IPS-15b (cell line): ENCODE results near the gene MBNL1.
"Not testable (repeated sequence)": the region's sequence is repeated elsewhere in the genome, so short reads cannot be mapped to it uniquely, and the experiment has no call there.

Experiments
- H3K27me3 ChIP-seq: one replicate; pipeline ENCODE4 v1.6.1; 2013; ENCODE audit warnings: low read length; ENCODE audit not compliant: control insufficient read depth, insufficient read depth
- H3K36me3 ChIP-seq: one replicate; pipeline ENCODE4 v1.6.1; 2013; ENCODE audit warnings: low read length; ENCODE audit not compliant: control insufficient read depth, insufficient read depth
- H3K4me1 ChIP-seq: one replicate; pipeline ENCODE4 v1.6.1; 2013; ENCODE audit warnings: mild to moderate bottlenecking, low read length; ENCODE audit not compliant: control insufficient read depth, insufficient read depth
- H3K4me3 ChIP-seq: one replicate; pipeline ENCODE4 v1.5.1; 2013; ENCODE audit warnings: low read depth, low read length
- H3K9ac ChIP-seq: one replicate; pipeline ENCODE4 v1.6.1; 2013; ENCODE audit warnings: low read depth, mild to moderate bottlenecking, low read length
- H3K9me3 ChIP-seq: one replicate; pipeline ENCODE4 v1.6.1; 2013; ENCODE audit warnings: mild to moderate bottlenecking, low read length; ENCODE audit not compliant: control insufficient read depth, insufficient read depth

Gene MBNL1

DNA sequence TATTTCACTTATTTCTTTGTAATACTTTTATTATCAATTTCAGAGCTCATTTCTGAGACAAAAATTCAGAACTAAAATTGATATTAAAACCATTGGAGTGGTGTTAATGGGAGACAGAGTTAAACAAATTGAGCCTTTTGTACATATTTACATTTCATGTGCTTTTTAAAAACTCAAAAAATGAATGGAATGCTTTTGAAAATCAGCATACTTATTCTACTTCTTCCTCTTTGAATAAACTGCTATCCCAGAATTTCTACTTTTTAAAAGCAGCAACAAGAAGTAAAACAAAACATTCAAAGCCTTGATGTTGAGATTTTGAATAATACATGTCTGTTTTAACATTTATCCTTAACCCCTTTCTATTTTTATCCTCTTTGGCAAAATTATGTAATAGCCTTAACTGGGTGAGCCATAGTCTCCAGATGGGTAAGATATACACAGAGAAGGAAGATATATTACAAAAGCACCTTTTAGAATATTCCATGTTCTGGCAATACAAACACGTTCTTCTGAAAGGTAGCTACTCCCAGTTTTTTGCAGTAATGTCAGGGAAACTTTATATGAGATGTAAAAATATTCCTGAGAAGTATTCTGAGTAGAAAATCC, 123.6 kb downstream of the MBNL1 start:
- Histone ChIP-seq H3K4me1 (peaks cover 12% of the 10 kb centered on the region), H3K9me3 (no peaks in the 10 kb centered on the region), H3K36me3 (no peaks in the 10 kb centered on the region), H3K9ac (no peak overlapping the region), H3K27me3 (no peaks in the 10 kb centered on the region), H3K4me3 (no peak overlapping the region)

DNA sequence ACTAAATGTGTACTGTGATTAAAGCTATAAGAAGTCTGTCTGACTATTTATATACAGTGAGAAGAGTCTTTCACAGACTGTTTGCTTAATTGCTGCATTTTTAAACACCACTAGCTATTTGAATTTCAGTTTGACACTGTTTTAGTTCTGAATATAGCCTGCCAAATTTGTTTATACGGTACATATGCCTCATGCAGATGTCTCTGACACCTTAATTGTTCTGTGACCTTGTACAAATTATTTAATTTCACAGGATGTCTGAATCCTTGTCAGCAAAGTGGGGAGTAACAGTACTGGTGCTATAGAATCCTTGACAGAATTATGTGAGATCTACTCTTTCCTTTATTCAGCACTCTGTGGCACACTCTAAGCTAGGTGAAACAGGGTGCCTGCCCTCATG, 125.5 kb downstream of the MBNL1 start:
- Histone ChIP-seq H3K36me3 (no peaks in the 10 kb centered on the region), H3K4me1 (peaks cover 12% of the 10 kb centered on the region)

DNA sequence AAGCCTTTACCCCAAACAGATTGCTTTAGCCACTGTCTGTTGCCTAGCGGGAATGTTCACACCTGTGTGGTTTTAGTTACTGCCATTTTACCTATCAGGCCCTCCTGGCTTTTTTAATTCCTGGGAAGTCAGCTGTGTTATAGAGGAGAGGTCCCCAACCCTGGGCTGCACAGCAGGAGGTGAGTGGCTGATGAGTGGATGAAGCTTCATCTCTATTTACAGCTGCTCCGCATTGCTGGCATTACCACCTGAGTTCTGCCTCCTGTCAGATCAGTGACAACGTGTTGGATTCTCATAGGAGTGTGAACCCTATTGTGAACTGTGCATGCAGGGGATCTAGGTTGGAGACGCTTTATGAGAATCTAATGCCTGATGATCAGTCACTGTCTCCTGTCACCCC, 127.0 kb downstream of the MBNL1 start:
- Histone ChIP-seq H3K36me3 (no peaks in the 10 kb centered on the region), H3K27me3 (no peaks in the 10 kb centered on the region), H3K9me3 (no peaks in the 10 kb centered on the region), H3K4me1 (peaks cover 12% of the 10 kb centered on the region), H3K4me3 (no peak overlapping the region), H3K9ac (no peak overlapping the region)

More for the DNA sequence above, 125.5 kb downstream of the MBNL1 start:
- Histone ChIP-seq H3K27me3 (no peaks in the 10 kb centered on the region), H3K4me3 (no peak overlapping the region), H3K9me3 (no peaks in the 10 kb centered on the region), H3K9ac (no peak overlapping the region)

DNA sequence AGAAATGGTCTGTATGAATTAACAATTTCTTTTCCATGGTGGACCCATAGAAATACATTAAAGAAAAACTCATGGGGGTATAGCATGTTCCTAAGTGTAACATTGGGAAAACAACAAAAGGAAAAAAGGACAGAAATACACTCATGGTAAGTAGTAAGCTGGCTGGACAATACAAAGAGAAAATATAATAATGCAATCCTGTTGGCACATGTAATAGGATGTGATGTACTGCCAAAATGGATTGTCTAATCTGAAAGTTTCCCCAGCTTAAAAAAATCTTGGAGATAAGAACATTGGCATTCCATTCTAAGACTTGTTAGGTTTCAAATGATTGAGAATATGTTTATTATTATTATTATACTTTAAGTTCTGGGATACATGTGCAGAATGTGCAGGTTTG, 128.1 kb downstream of the MBNL1 start:
- Histone ChIP-seq H3K27me3 (no peaks in the 10 kb centered on the region), H3K9me3 (no peaks in the 10 kb centered on the region), H3K4me1 (peaks cover 1% of the 10 kb centered on the region), H3K9ac (no peak overlapping the region), H3K36me3 (no peaks in the 10 kb centered on the region), H3K4me3 (no peak overlapping the region)

DNA sequence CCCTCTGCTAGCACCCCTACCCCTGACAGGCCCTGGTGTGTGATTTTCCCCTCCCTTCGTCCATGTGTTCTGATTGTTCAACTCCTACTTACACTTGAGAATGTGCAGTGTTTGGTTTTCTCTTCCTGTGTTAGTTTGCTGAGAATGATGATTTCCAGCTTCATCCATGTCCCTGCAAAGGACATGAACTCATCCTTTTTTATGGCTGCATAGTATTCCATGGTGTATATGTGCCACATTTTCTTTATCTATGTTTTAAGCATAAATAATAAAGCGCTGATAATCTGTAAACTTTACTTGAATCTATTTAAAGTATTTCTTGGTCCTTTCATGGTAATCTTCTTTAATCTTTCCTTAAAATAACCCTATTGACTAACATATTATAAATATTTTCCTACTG, 128.6 kb downstream of the MBNL1 start:
- not testable (repeated sequence) for H3K36me3 ChIP-seq, H3K4me1 ChIP-seq

DNA sequence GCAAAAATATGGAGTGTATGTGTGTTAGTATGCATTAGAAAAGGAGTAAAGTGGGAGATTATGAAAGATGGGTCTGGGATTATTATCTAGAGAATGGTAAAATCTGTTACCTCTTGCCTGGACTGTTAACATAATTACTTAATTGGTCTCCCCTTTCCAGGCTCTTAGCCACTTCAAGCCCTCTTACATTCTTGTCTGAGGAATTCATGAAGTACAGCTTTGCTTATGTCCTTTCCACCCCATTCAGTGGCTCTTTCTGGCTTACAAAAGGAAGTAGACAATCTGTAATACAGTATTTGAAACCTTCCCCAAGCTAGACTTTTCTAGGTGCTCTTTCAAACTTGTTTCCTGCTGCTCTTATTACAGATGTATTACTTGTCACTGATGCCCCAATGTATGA, 129.8 kb downstream of the MBNL1 start:
- Histone ChIP-seq H3K36me3 (no peaks in the 10 kb centered on the region), H3K4me3 (no peak overlapping the region), H3K9ac (no peak overlapping the region), H3K27me3 (no peaks in the 10 kb centered on the region), H3K9me3 (no peaks in the 10 kb centered on the region), H3K4me1 (peaks cover 8% of the 10 kb centered on the region)

More for the DNA sequence above, 128.6 kb downstream of the MBNL1 start:
- not testable (repeated sequence) for H3K9me3 ChIP-seq, H3K4me3 ChIP-seq, H3K27me3 ChIP-seq, H3K9ac ChIP-seq

DNA sequence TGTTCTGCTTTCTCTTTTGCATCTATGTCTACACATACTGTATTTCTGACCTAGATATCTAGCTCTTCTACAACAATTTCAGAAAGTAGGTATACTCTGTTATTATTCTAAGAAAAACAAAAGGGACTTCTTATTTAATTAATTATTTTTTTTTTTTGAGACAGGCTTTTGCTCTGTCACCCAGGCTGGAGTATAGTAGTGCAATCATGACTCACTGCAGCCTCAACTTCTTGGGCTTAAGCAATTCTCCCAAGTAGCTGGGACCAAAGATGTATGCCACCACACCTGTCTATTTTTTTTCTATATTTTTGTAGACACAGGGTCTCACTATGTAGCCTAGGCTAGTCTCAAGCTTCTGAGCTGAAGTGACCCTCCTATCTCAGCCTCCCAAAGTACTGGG, 130.6 kb downstream of the MBNL1 start:
- Histone ChIP-seq H3K36me3 (no peaks in the 10 kb centered on the region), H3K9me3 (no peaks in the 10 kb centered on the region), H3K4me1 (peaks cover 9% of the 10 kb centered on the region), H3K27me3 (no peaks in the 10 kb centered on the region), H3K9ac (no peak overlapping the region), H3K4me3 (no peak overlapping the region)

DNA sequence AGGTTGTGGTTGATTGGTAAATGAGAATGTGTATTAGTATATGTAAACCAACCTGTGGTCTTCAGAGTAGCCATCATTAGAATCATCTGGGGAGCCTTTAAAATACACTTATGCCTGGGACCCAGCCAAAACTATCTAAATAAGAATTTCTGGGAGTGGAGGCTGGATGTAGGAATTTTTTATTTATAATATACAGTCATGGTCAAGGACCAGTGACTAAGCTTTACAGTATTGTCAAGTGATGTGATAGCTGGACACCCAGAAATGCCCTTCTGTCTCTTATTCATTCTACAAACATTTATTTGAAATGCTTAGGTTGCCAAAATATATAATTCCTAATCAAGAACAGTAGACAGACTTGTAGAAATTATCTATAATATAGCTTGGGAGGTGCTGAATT, 132.2 kb downstream of the MBNL1 start:
- H3K4me1 ChIP-seq, result peaks cover 9% of the 10 kb centered on the region
- H3K9ac ChIP-seq, result no peak overlapping the region

DNA sequence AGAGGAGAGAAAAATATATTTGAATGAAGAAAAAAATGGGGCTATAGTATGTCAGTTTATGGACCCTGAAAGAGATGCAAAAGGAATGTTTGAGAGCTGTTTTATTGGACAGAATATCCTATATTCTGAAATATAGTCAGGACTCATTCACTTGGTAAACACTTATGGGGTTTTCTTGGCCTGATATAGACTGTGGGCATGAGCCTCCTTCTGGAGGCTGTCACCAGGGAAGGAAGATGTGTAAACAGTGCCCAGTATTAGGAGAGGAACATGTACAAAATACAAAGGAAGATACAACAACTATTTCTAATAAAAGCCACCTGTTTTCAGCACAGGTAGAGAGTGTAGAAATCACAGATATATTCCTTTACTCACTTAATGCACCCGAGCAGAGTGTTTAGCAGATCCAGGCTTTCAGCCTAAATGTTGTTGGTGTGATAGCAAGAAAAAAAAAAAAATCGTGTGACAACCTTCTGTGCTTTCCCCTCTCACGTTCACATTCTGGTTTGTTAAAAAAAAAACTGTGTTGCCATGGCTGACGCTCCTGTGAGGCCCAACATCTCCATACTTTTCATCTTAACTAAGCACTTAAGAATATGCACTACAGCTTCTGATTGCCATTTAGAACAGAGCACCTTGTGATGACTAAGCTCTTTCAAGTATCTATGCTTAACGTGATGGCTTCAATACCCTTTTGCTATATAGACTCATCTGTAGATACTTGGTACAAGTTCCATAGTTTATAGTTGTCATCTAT, 134.1 kb downstream of the MBNL1 start:
- H3K9ac ChIP-seq, result no peak overlapping the region
- H3K4me3 ChIP-seq, result no peak overlapping the region
- H3K9me3 ChIP-seq, result no peaks in the 10 kb centered on the region
- no peaks in the 10 kb centered on the region for H3K36me3 ChIP-seq
- H3K27me3 ChIP-seq, result no peaks in the 10 kb centered on the region
- peaks cover 9% of the 10 kb centered on the region for H3K4me1 ChIP-seq

More for the DNA sequence above, 132.2 kb downstream of the MBNL1 start:
- H3K36me3 ChIP-seq, result no peaks in the 10 kb centered on the region
- H3K27me3 ChIP-seq, result no peaks in the 10 kb centered on the region
- H3K4me3 ChIP-seq, result no peak overlapping the region
- no peaks in the 10 kb centered on the region for H3K9me3 ChIP-seq

DNA sequence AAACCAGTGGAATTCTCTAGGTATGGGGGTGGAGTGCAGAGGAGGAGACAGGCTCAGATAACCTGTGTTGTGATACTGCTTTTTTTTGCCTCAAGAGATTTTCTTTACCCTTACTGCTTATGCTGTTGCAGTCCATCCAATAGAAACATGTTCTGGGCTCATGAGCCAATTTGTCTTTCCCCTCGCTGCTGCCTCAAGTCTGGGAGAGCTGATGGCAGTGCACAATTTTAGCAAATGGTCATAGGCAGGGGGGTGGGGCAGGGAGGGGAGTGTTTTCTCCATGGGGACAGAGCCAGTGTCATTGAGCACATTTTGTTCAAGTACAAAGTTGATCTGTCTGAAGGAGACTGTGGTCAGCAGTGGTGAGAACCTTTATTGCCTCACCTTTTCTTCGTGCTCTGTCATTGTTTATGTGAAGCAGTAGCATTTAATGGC, 134.9 kb downstream of the MBNL1 start:
- peaks cover 9% of the 10 kb centered on the region for H3K4me1 ChIP-seq
- H3K4me3 ChIP-seq, result no peak overlapping the region
- H3K9me3 ChIP-seq, result no peaks in the 10 kb centered on the region
- H3K9ac ChIP-seq, result no peak overlapping the region
- no peaks in the 10 kb centered on the region for H3K27me3 ChIP-seq
- no peaks in the 10 kb centered on the region for H3K36me3 ChIP-seq

DNA sequence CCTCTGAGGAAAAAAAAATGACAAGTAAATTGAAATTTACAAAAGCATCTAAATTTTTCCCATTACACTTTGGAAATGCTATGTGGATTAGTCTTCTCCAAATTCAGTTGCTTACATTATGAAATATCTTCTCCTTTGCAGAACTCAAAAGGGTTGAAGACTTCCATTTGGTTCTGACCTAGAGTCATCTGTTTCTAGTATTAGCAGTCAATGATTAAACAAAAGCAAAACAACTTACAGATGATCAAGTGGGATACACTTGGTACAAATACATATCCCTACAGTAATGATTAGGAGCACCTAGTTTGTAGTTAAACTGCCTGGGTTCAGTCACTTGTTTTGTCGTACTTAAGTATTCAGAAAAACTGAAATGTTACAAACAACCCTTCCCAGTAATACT, 136.2 kb downstream of the MBNL1 start:
- no peaks in the 10 kb centered on the region for H3K27me3 ChIP-seq
- H3K36me3 ChIP-seq, result no peaks in the 10 kb centered on the region
- no peak overlapping the region for H3K4me3 ChIP-seq
- H3K9ac ChIP-seq, result no peak overlapping the region
- no peaks in the 10 kb centered on the region for H3K9me3 ChIP-seq
- H3K4me1 ChIP-seq, result peaks cover 9% of the 10 kb centered on the region
